ENCODE data around the gene YWHAE. TPM values are rescaled to one million over a fixed set of nuclear protein-coding genes. Genes with fewer than 3 reads are reported as not detected.

Gene YWHAE
- total RNA-seq, 1 experiment from 2014 or later: 1,404 TPM

DNA sequence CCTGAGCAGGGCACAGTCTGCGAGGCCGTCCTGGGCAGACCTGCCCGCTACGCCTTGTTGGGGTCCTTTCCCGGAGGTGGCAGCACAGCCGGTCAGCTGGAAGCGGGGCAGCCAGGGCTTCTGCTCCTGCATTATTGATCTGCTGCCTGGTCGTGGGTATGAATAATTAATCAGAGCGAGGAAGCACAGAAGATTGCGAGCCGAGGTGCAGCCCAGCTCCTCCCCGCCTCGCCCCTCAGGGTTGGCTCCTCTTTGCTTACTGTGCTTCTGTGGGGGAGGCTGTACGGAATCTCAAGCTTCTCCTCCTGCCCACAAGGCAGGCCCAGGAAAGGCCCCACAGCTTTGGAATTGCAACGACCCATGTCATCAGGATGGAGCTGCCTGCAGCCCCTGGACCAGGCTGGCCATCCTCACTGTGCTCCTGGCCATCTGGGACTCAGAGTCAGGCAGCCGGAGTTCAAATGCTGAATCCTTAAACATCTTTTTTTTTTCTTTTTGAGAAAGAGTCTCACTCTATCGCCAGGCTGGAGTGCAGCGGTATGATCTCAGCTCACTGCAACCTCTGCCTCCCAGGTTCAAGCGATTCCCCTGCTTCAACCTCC is 95.0 kb downstream of the YWHAE start:
- no peak overlapping the region for H3K4me3 ChIP-seq (ENCODE audit: low read depth, low read length, poor library complexity, severe bottlenecking)
- DNase-seq (ENCODE audit: low spot score): no peak
- no peaks in the 10 kb centered on the region for H3K36me3 ChIP-seq (ENCODE audit: insufficient read depth, low read length, poor library complexity, severe bottlenecking)
- no peaks in the 10 kb centered on the region for H3K27me3 ChIP-seq (replicated peaks; ENCODE audit: insufficient read depth, low read depth, low read length, poor library complexity)
- no peaks in the 10 kb centered on the region for H3K9me3 ChIP-seq (ENCODE audit: low read depth, low read length, poor library complexity, severe bottlenecking)
- intact Hi-C loops (cut with micrococcal nuclease; ENCODE audit: unreplicated experiment): no loop called here
- TF ChIP-seq CTCF (conservative IDR thresholded peaks at IDR 0.05; ENCODE audit: low read depth, low read length) (no peak), EZH2 (IDR thresholded peaks at IDR 0.05; ENCODE audit: borderline replicate concordance, low read depth, low read length, poor library complexity, severe bottlenecking) (no peak)
- no peak overlapping the region for H3K27ac ChIP-seq (ENCODE audit: low read depth, low read length, poor library complexity, severe bottlenecking)
- BruUV-seq (replicated peaks): no TSS peak
- CTCF ChIA-PET: no interaction called here
- POLR2A ChIA-PET (ENCODE audit: low non-redundant PET): no interaction called here
- H3K4me1 ChIP-seq (ENCODE audit: insufficient read depth, low read length, poor library complexity, severe bottlenecking): no peaks in the 10 kb centered on the region

DNA sequence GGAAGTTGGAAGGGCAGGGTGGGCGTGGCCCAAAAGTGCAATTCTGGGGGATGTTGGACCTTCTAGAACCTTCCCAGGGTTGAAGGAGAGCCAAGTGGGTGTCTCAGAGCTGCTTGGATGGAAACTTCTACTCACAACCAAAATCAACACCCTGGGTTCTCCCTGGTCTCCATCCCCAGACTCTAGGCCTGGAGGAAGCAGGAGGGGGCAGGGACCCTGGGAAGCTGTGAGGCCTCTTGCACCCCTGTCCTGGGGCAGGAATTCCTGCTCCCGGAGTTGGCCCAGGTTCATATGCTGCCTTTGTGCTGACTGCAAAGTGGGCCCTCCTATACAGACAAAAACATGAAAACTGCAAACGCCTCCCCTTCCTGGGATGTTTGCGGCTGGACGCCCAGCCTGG is 95.5 kb downstream of the YWHAE start:
- no peak overlapping the region for H3K27ac ChIP-seq (ENCODE audit: low read depth, low read length, poor library complexity, severe bottlenecking)
- no TSS peak for BruUV-seq (replicated peaks)
- H3K4me1 ChIP-seq (ENCODE audit: insufficient read depth, low read length, poor library complexity, severe bottlenecking): no peaks in the 10 kb centered on the region
- CTCF ChIA-PET: no interaction called here
- no peaks in the 10 kb centered on the region for H3K9me3 ChIP-seq (ENCODE audit: low read depth, low read length, poor library complexity, severe bottlenecking)
- TF ChIP-seq EZH2 (IDR thresholded peaks at IDR 0.05; ENCODE audit: borderline replicate concordance, low read depth, low read length, poor library complexity, severe bottlenecking) (no peak), CTCF (conservative IDR thresholded peaks at IDR 0.05; ENCODE audit: low read depth, low read length) (no peak)
- no peaks in the 10 kb centered on the region for H3K27me3 ChIP-seq (replicated peaks; ENCODE audit: insufficient read depth, low read depth, low read length, poor library complexity)
- intact Hi-C loops (cut with micrococcal nuclease; ENCODE audit: unreplicated experiment): no loop called here
- POLR2A ChIA-PET (ENCODE audit: low non-redundant PET): no interaction called here
- H3K4me3 ChIP-seq (ENCODE audit: low read depth, low read length, poor library complexity, severe bottlenecking): no peak overlapping the region
- H3K36me3 ChIP-seq (ENCODE audit: insufficient read depth, low read length, poor library complexity, severe bottlenecking): no peaks in the 10 kb centered on the region
- no peak for DNase-seq (ENCODE audit: low spot score)

DNA sequence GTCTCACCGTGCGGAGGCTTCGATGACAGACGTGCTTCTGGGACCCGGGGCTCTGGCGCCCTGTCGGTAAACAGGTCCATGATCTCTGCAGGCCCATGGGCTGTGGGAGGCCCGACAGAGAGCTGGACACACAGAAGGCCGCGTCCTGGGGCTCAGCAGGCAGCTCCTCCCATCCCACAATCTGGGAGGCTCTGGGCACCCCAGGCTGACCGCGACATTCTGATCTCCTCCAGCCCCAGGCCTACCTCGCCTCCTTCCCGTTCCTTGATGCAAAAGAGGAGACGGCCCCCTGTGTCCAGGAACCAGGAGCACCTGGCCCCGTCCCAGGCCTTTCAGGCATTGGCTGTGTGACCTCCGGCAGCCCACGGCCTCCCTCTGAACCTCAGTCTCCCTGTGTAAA is 97.3 kb downstream of the YWHAE start:
- Histone ChIP-seq H3K4me1 (ENCODE audit: insufficient read depth, low read length, poor library complexity, severe bottlenecking) (no peaks in the 10 kb centered on the region), H3K4me3 (ENCODE audit: low read depth, low read length, poor library complexity, severe bottlenecking) (no peak overlapping the region), H3K27me3 (replicated peaks; ENCODE audit: insufficient read depth, low read depth, low read length, poor library complexity) (no peaks in the 10 kb centered on the region), H3K27ac (ENCODE audit: low read depth, low read length, poor library complexity, severe bottlenecking) (no peak overlapping the region), H3K36me3 (ENCODE audit: insufficient read depth, low read length, poor library complexity, severe bottlenecking) (no peaks in the 10 kb centered on the region), H3K9me3 (ENCODE audit: low read depth, low read length, poor library complexity, severe bottlenecking) (no peaks in the 10 kb centered on the region)
- no TSS peak for BruUV-seq (replicated peaks)
- no peak for DNase-seq (ENCODE audit: low spot score)
- POLR2A ChIA-PET (ENCODE audit: low non-redundant PET): no interaction called here
- TF ChIP-seq CTCF (conservative IDR thresholded peaks at IDR 0.05; ENCODE audit: low read depth, low read length) (no peak), EZH2 (IDR thresholded peaks at IDR 0.05; ENCODE audit: borderline replicate concordance, low read depth, low read length, poor library complexity, severe bottlenecking) (no peak)
- CTCF ChIA-PET: interaction anchor here (0.7 kb wide), 1 partner anchor 43 kb away, joined by 3 read pairs; no protein-coding TSS in a partner anchor
- intact Hi-C loops (cut with micrococcal nuclease; ENCODE audit: unreplicated experiment): no loop called here

Measured in A673 (cell line).